Epithelial cell of proximal tubule (primary cell): ENCODE measurements around the gene OR6F1. TPM values are rescaled to one million over a fixed set of nuclear protein-coding genes. Genes with fewer than 3 reads are reported as not detected.
"Not testable (repeated sequence)": the region's sequence is repeated elsewhere in the genome, so short reads cannot be mapped to it uniquely, and the experiment has no call there.

Source experiments
- DNase-seq: peaks from one replicate; pipeline ENCODE4 v3.0.0-alpha.2; 2011; ENCODE audit warnings: low read depth
- H3K4me3 ChIP-seq: 2 replicates; pipeline ENCODE4 v1.5.1; 2011; ENCODE audit warnings: low read depth, mild to moderate bottlenecking, low read length
- CTCF ChIP-seq: conservative IDR thresholded peaks from 2 replicates; pipeline ENCODE4 v1.5.1; 2012; ENCODE audit warnings: low read depth, mild to moderate bottlenecking, low read length
- total RNA-seq: library from RNA; depleted of rRNA; stranded (reverse); fragments of >200 nt; gene quantifications from 2 replicates; pipeline ENCODE4 v1.2.3, GENCODE V29; 2015

OR6F1 gene
- not detected in 2 replicates for total RNA-seq

GRCh38 chr1:247716546-247716945 lies at the start of gene OR6F1:
TSS of gene OR6F1 (minus strand) at chr1:247716646. CDS start at chr1:247712755, 3,891 bp downstream.
- no peak for TF ChIP-seq CTCF
- H3K4me3 ChIP-seq: no peak within 1 kb of the TSS
- DNase-seq: no peak

- H3K4me3 ChIP-seq: no peak within 1 kb of the TSS
- no peak for TF ChIP-seq CTCF
- DNase-seq: no peak
Observed at GRCh38 chr1:247760456-247760855, 44.0 kb upstream of the OR6F1 start, which contains the start of gene OR1C1. TSS of gene OR1C1 (minus strand) at chr1:247760556. CDS start at chr1:247758406, 2,150 bp downstream.

GRCh38 chr1:247754311-247754710 lies 37.9 kb upstream of the OR6F1 start:
- not testable (repeated sequence) for DNase-seq

GRCh38 chr1:247749870-247750269 lies 33.4 kb upstream of the OR6F1 start:
- TF ChIP-seq CTCF: no peak
- H3K4me3 ChIP-seq: no peak overlapping the region
- DNase-seq: no peak

More at GRCh38 chr1:247754311-247754710, 37.9 kb upstream of the OR6F1 start:
- not testable (repeated sequence) for H3K4me3 ChIP-seq

GRCh38 chr1:247748041-247748440 lies 31.6 kb upstream of the OR6F1 start, which contains the start of gene OR14A2:
TSS of gene OR14A2 (minus strand) at chr1:247748141.
- H3K4me3 ChIP-seq: no peak within 1 kb of the TSS
- no peak for DNase-seq
- TF ChIP-seq CTCF: no peak

GRCh38 chr1:247747616-247748015 lies 31.2 kb upstream of the OR6F1 start:
- no peak overlapping the region for H3K4me3 ChIP-seq
- DNase-seq: no peak
- TF ChIP-seq CTCF: no peak

- H3K4me3 ChIP-seq: no peak overlapping the region
- TF ChIP-seq CTCF: no peak
- DNase-seq: no peak
Observed at GRCh38 chr1:247746391-247746935, 30.0 kb upstream of the OR6F1 start.

- not testable (repeated sequence) for H3K4me3 ChIP-seq, DNase-seq
Observed at GRCh38 chr1:247742215-247742760, 25.8 kb upstream of the OR6F1 start.
